ENCODE results near the gene ZEB1. TPM values are rescaled to one million over a fixed set of nuclear protein-coding genes. Genes with fewer than 3 reads are reported as not detected.

ZEB1 gene
- total and polyA plus RNA-seq, 2 of the 8 experiments (the other 6 are each of a cell fraction or from before 2014, with no cell fraction given): 0.08 to 0.15 TPM

GRCh38 chr10:31424473-31424872, 105.5 kb downstream of the ZEB1 start:
- Histone ChIP-seq H3K27ac (ENCODE audit: low read depth, low read length) (no peak overlapping the region), H2BK20ac (ENCODE audit: low read length) (no peak overlapping the region), H2BK120ac (replicated peaks; ENCODE audit: low read depth, low read length) (no peak overlapping the region), H3K18ac (ENCODE audit: extremely low read depth, low read length) (no peak overlapping the region), H3K79me2 (ENCODE audit: control insufficient read depth in 1 of 2, insufficient read depth in 2 of 2, low read length in 2 of 2) (no peaks in the 10 kb centered on the region), H4K91ac (replicated peaks; ENCODE audit: insufficient read length, low read length) (no peak overlapping the region), H4K20me1 (replicated peaks in 1 of 2; ENCODE audit: control insufficient read depth in 1 of 2, insufficient read depth in 2 of 2, low read length in 2 of 2) (no peaks in the 10 kb centered on the region), H2BK15ac (ENCODE audit: low read length) (no peak overlapping the region), H3K4ac (replicated peaks; ENCODE audit: insufficient read length, low read depth, low read length) (no peak overlapping the region), H3K9me3 (ENCODE audit: insufficient read depth in 2 of 2, low read depth in 1 of 2, low read length in 1 of 2) (no peaks in the 10 kb centered on the region), H3K36me3 (ENCODE audit: control insufficient read depth in 2 of 4, insufficient read depth in 4 of 4, low read length in 3 of 4) (no peaks in the 10 kb centered on the region), H3K4me3 (ENCODE audit: extremely low read depth in 1 of 4, insufficient read depth in 2 of 4, low read depth in 3 of 4, low read length in 4 of 4) (no peak overlapping the region), H3K23ac (ENCODE audit: insufficient read length) (no peak overlapping the region), H3K4me1 (replicated peaks in 1 of 4; ENCODE audit: control insufficient read depth in 3 of 4, insufficient read depth in 4 of 4, low read length in 3 of 4) (no peaks in the 10 kb centered on the region), H3K79me1 (ENCODE audit: low read depth, low read length) (no peaks in the 10 kb centered on the region), H4K5ac (ENCODE audit: insufficient read length, low read depth, low read length) (no peak overlapping the region), H3K27me3 (replicated peaks in 1 of 4; ENCODE audit: control insufficient read depth in 3 of 4, extremely low read depth in 1 of 4, insufficient read depth in 3 of 4, low read length in 3 of 4) (no peaks in the 10 kb centered on the region), H2BK12ac (ENCODE audit: low read depth, low read length) (no peak overlapping the region), H2BK5ac (ENCODE audit: low read depth, low read length) (no peak overlapping the region), H2AFZ (ENCODE audit: low read length) (no peak overlapping the region), H3K23me2 (ENCODE audit: low read depth, low read length) (no peaks in the 10 kb centered on the region), H4K8ac (ENCODE audit: extremely low read depth, insufficient read depth, low read length) (no peak overlapping the region), H2AK5ac (ENCODE audit: low read depth, low read length) (no peak overlapping the region), H3K56ac (replicated peaks; ENCODE audit: insufficient read length, low read depth, low read length) (no peak overlapping the region), H3K14ac (ENCODE audit: insufficient read length) (no peak overlapping the region), H3K9ac (replicated peaks in 1 of 4; ENCODE audit: extremely low read depth in 1 of 4, low read depth in 3 of 4, low read length in 3 of 4) (no peak overlapping the region), H3K4me2 (ENCODE audit: insufficient read depth in 1 of 2, low read depth in 2 of 2, low read length in 2 of 2) (no peak overlapping the region)
- WGBS, 2 experiments (ENCODE audit: extremely low coverage in 1 of 2, insufficient coverage in 1 of 2, insufficient read length in 1 of 2, insufficient replicate concordance in 2 of 2, low coverage in 1 of 2, low lambda C conversion rate in 2 of 2, missing lambda C conversion rate in 1 of 2): 100% methylated on average over 1 of the region's 1 CpG; no CpG with 5 or more reads in 1 of the 2 experiments
- no peak for DNase-seq (ENCODE audit: low read depth in 1 of 2, low spot score in 2 of 2)
- POLR2A ChIA-PET (ENCODE audit: partially characterized antibody): no interaction called here
- no peak for FAIRE-seq
- CTCF ChIA-PET (ENCODE audit: partially characterized antibody): interaction anchor here (0.6 kb wide), 1 partner anchor 403 kb away, joined by 4 read pairs; no protein-coding TSS in a partner anchor
- TF ChIP-seq KDM5A (IDR thresholded peaks at IDR 0.05; ENCODE audit: low read length) (no peak), JUN (IDR thresholded peaks at IDR 0.05; ENCODE audit: low read depth, low read length) (no peak), SRF (IDR thresholded peaks at IDR 0.05; ENCODE audit: low read depth, low read length) (no peak)
